ENCODE measurements around the gene CPTP. TPM values are rescaled to one million over a fixed set of nuclear protein-coding genes. Genes with fewer than 3 reads are reported as not detected.

The CPTP gene
- total and polyA plus RNA-seq, 2 of the 13 experiments (the other 11 are each of a cell fraction or from before 2014, with no cell fraction given), result 5.5 to 9.3 TPM

GRCh38 chr1:1304331-1305299, 20.0 kb upstream of the CPTP start (continued):
- TF ChIP-seq ZBTB26 (CRISPR knock-in tag; IDR thresholded peaks at IDR 0.05; ENCODE audit: borderline replicate concordance) (no peak), IKZF5 (CRISPR knock-in tag; IDR thresholded peaks at IDR 0.05) (0 out of 2 replicates have a peak, but pooled peaks have one; percentile 45), ZSCAN22 (CRISPR knock-in tag; IDR thresholded peaks at IDR 0.05) (no peak), CREM (IDR thresholded peaks at IDR 0.05) (peak; percentile 23; the same call in 1 of the 2 replicates), CREM (CRISPR knock-in tag; IDR thresholded peaks at IDR 0.05) (no peak), ELF4 (CRISPR knock-in tag; IDR thresholded peaks at IDR 0.05; ENCODE audit: borderline replicate concordance) (no peak), ZNF572 (CRISPR knock-in tag; IDR thresholded peaks at IDR 0.05) (no peak), ISL2 (CRISPR knock-in tag; IDR thresholded peaks at IDR 0.05) (no peak), RORA (CRISPR knock-in tag; IDR thresholded peaks at IDR 0.05) (no peak), ZNF142 (CRISPR knock-in tag; IDR thresholded peaks at IDR 0.05) (no peak; the same call in 1 of the 2 replicates), ATF7 (IDR thresholded peaks at IDR 0.05) (peak; percentile 84), ATF7 (CRISPR knock-in tag; IDR thresholded peaks at IDR 0.05) (peak; percentile 96), PHB2 (IDR thresholded peaks at IDR 0.05; ENCODE audit: partially characterized antibody) (no peak), HNRNPUL1 (IDR thresholded peaks at IDR 0.05; ENCODE audit: low read depth, low read length) (no peak), GRHL1 (CRISPR knock-in tag; conservative IDR thresholded peaks at IDR 0.05) (no peak), KDM4B (CRISPR knock-in tag; IDR thresholded peaks at IDR 0.05) (0 out of 2 replicates have a peak, but pooled peaks have one; percentile 65), SIX1 (CRISPR knock-in tag; IDR thresholded peaks at IDR 0.05; ENCODE audit: borderline replicate concordance) (no peak)
